GM21737 (cell line): ENCODE results near the gene RXRB.

ENCODE experiments used
- ATAC-seq: cut with Tn5 transposase; IDR thresholded peaks from one replicate; pipeline ENCODE4 v1.9.1; 2021; ENCODE audit warnings: mild to moderate bottlenecking, moderate library complexity; ENCODE audit not compliant: unreplicated experiment

Gene RXRB

DNA sequence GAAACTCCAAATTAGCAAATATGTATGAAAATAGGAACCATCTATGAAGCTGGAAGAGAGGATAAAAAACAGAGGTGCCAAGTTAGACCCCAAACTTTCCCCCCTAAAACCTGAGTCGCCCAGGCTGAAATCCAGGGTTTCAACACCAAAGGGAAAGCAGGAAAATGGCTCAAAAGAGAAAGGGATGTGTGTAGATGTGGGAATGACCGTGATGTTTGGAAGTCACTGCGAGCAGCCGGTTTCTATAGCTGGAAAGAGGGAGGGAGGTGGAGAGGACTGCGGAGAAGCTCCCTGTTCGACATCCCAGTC, 12.3 kb upstream of the RXRB start:
- ATAC-seq, result no peak

DNA sequence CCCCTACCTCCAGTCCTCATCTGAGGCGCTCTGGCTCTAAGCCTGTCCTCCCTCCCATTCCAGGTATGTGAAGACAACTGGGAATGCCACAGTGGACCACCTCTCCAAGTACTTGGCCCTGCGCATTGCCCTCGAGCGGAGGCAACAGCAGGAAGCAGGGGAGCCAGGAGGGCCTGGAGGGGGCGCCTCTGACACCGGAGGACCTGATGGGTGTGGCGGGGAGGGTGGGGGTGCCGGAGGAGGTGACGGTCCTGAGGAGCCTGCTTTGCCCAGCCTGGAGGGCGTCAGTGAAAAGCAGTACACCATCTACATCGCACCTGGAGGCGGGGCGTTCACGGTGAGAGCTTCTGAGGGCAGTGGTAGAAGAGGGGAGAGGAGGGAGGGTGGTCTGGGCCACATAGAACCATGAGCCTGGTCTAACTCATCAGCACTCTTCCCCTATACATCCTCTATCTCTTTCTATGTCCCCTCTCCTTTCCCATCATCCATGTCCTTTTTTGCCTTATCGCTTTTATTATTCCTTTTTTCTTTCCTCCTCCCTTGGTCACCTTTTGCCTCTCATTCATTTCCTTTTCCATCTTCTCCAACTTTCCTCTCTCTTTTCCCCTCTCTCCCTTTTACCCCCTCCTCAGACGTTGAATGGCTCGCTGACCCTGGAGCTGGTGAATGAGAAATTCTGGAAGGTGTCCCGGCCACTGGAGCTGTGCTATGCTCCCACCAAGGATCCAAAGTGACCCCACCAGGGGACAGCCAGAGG, 11.4 kb upstream of the RXRB start:
- ATAC-seq, result no peak

DNA sequence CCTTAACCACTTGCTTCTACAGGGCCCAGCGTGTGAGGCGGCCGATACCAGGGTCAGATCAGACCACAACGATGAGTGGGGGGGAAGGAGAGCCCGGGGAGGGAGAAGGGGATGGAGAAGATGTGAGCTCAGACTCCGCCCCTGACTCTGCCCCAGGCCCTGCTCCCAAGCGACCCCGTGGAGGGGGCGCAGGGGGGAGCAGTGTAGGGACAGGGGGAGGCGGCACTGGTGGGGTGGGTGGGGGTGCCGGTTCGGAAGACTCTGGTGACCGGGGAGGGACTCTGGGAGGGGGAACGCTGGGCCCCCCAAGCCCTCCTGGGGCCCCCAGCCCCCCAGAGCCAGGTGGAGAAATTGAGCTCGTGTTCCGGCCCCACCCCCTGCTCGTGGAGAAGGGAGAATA, 10.7 kb upstream of the RXRB start:
- no peak for ATAC-seq

DNA sequence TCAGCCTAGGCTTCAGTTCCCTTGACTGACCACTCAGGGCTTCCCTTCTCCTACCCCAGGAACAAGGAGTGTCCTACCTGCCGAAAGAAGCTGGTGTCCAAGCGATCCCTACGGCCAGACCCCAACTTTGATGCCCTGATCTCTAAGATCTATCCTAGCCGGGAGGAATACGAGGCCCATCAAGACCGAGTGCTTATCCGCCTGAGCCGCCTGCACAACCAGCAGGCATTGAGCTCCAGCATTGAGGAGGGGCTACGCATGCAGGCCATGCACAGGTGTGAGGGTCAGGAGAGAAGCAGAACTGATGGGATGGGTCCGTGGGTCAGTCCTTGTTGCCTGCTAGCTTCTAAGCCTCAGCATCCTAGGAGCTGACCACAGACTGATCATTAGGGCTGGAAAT, 9.4 kb upstream of the RXRB start:
- ATAC-seq, result no peak

DNA sequence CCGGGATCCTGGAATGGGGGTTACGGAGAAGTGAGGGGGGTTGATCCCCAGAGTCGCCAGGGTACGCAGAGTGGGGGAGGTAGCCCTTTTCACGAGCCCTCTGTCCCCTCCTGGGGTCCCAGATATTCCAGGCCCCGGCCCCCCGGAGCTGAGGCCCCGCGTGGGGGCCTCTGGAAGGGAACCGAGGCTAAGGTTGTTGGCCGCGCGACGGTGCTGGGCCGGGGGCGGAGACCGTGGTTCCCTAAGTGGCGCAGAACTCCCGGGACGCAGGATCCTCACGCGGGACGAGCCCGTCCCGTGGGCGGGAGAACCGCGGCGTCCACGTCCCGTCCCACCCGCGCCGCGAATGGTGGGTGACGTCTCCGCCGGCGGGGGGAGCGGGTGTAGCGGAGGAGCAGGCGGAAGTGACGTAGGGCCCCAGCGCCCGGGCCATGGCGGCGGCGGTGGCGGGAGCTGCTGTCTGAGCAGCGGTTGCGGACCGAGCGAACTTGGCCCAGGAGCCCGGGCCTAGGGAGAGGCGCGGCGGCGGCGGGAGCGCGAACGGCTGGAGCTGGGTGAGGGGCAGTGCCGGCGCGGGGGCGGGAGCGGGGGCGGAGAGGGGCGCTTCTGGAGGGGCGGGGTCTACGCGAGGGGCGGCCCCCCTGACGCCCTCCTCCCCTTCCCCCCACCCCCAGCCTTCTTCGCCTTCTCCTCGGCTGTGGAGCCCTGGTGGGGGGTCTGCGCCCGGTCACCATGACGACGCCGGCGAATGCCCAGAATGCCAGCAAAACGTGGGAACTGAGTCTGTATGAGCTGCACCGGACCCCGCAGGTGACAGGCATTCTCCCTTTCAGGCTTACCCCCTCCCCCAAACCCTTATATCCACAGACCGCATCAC, 7.9 kb upstream of the RXRB start, which contains the start of gene RING1:
Gene RING1 (plus strand): TSS at position 410 of the 877 bp plus-strand sequence. CDS start 323 bp downstream, at position 733.
- no peak for ATAC-seq

DNA sequence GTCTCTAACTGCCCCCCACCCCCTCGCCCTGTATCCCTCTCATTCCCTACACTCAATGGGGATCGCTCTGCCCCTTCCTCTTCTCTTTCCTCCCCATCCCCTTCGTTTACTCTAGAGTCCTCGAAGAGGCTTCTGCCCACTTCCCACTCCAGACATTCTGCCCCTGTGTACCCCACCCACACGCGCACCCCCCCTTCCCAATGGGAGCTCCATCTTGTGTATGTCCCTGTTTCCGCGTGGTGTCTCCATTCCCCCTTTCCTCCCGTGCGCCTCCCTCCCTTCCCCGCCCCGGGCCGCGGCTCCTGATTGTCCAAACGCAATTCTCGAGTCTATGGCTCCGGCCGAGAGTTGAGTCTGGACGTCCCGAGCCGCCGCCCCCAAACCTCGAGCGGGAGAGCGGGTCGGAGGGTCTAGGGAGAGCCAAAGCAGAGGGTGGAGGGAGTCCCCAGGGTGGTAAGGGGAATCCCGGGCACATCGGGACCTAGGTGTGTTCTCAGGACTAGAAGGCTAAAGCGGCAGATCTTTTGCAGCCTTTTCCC, 7.2 kb upstream of the RXRB start:
- no peak for ATAC-seq

DNA sequence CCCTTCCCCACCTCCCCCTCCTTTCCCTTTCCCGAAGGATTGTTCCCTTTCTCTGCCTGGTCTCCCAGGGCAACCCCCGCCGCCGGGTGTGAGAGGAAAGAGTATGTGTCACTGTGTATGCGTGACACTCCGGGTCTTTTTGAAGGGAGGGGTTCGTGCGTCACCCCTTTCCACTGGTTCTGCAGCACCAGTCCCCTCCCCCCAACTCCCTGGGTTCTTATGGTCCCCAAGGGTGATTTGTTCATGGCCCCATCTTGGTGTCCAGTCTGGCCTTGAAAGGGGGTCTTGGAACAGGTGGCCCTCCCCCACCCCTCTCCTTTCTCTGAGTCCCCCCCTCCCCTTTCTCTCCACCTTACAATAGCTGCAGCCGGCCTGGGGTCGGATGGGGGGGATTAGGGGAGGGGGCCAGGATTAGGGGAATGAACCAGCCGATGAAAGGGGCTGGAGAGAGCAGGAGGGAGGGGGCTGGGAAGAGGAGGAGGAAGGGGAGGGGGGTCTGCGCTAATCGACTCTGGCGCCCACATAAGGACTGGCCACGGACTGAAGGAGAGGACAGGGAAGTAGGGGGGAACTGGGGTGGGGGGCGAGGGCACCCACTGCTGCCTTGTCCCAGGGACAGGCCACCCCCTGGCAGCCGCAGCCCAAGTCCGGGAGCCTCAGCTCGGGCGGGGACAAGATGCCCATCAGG, 6.5 kb upstream of the RXRB start:
- ATAC-seq, result no peak

DNA sequence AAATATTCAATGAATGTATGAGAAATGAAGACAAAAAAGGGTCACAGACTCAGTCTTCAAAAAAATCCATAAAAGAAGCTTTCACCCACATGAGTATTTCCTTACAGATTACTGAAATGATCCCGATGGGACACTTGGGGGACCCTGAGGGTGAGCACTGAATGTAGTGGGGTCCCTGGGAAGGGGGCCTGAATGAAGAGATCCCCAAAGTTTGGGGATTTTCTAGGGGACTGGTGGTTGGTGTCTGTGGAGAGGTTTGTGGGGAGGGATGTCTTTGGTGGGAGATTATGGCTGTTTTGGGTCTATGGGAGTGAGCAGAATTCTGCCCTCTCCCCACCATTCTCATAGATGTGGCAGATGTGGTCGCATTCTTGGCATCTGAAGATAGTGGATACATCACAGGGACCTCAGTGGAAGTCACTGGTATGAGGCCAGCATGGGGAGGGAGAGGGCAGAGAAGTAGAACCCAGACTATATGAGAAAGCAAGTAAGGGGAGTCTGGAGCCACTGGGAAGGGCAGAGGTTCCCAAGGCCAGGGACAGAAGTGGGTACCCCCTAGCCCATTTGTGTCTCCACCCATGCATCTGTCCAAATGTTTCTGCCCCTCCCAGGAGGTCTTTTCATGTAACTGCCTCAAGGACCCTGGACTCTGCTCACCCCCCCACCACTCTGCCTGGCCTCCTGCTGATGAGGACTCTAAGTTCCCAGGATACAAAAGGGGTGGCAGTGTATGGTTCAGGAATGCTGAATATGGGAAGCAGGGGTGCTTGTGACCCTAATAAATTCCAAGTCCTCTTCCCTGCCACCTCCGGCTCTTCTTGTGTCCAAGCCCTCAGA, 5.8 kb upstream of the RXRB start:
- ATAC-seq, result no peak

DNA sequence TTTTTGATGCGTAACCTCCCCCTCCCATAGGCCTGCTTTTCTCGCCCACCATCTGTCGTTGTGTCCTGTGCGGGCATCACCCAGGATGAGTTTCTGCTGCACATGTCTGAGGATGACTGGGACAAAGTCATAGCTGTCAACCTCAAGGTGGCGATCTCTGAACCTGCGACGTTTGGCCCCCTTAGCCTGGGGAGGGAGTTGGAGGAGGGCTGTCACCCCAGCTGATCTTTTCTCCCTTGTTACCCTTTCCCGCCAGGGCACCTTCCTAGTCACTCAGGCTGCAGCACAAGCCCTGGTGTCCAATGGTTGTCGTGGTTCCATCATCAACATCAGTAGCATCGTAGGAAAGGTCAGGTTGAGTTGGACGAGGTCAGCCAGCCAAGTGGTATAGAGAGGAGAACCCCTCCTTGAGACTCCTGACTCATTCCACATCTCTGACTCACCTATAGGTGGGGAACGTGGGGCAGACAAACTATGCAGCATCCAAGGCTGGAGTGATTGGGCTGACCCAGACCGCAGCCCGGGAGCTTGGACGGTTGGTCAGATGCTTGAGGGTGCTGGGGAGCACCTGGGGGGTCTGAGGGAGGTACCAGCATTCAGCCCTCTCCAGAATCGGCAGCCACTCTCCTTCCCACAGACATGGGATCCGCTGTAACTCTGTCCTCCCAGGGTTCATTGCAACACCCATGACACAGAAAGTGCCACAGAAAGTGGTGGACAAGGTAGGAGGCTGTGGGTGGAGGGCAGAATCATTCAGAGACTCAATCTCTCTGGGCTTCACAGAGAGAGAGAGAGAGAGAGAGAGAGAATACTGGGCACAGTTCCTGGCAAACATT, 4.9 kb upstream of the RXRB start:
- no peak for ATAC-seq

DNA sequence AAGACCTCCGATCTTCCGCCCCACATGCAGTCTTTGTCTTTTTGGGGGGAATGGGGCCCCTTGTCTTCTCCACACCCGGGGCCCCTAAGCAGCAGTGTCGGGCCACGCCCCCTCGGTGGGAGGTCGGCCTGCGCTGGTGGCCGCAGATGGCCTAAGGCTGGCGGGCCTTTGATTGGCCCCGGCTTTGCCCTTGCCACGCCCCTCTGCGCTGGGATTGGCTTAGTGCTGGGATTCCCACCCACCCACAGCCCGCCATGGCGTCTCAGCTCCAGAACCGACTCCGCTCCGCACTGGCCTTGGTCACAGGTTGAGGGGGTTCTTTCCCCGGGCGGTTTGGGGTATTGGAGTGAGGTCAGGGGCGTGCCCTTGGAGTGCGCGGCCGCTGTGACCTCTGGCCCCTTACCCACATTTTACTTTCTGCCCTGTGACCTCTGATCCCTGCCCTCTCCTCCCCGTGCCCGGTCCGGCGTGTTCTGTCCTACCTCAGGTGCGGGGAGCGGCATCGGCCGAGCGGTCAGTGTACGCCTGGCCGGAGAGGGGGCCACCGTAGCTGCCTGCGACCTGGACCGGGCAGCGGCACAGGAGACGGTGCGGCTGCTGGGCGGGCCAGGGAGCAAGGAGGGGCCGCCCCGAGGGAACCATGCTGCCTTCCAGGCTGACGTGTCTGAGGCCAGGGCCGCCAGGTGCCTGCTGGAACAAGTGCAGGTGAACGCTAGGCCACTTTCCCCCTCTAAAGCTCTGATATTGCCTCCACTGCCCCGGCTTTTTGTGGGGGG, 4.1 kb upstream of the RXRB start, which contains the start of gene HSD17B8:
Gene HSD17B8 (plus strand): TSS at position 241 of the 776 bp plus-strand sequence. CDS start 14 bp downstream, at position 255.
- peak; percentile 44 for ATAC-seq

DNA sequence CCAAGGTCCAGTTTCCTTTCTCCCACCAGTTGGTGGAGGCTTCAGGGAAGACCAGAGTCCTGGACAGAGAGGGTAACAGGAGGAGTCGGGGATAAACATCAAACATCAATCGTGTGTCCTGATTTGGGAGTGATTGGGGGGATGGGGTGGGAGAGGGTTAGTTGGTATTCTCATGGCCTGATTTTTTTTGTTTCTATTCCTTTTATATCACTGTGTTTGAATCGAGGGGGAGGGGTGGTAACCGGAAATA, 3.6 kb upstream of the RXRB start:
- no peak for ATAC-seq

DNA sequence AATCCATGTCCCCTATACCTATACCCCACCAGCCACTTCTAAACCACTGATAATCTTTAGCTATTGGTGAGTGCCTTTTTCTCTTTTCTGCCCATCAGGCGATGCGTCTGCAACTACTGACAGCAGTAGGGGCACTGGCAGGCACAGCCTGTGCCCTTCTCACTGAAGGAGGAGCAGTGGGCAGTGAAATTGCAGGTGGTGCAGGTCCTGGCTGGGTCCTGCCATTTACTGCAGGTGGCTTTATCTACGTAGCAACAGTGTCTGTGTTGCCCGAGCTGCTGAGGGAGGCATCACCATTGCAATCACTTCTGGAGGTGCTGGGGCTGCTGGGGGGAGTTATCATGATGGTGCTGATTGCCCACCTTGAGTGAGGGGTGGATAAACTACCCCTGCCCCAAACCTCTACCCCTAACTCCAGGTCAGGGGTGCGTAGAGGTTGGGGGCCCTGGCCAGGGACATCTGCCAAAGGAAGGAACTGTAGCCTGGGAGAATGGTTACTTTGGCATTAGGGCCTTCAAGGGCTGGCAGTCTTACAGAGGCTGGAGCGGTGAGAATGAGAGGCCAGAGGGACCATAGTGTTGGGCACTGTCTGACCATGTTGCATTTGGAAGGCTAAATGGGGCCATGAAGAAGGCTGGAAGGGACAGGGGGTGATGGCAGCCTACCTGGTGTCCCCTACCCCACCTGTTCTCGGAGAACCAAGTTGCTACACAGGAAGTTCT, 3.1 kb upstream of the RXRB start:
- ATAC-seq, result no peak

DNA sequence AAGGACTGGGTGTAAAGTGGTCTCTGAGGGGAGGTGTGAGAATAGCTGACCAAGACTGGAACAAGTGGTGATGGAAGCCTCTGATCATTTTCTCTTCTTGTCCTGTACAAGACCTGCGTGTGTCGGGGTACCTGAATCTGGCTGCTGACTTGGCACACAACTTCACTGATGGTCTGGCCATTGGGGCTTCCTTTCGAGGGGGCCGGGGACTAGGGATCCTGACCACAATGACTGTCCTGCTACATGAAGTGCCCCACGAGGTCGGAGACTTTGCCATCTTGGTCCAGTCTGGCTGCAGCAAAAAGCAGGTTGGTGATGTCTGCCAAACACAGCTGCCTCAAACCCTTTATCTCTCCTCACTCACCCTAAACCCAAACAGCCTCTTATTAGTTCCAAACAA, 2.3 kb upstream of the RXRB start:
- ATAC-seq, result no peak

DNA sequence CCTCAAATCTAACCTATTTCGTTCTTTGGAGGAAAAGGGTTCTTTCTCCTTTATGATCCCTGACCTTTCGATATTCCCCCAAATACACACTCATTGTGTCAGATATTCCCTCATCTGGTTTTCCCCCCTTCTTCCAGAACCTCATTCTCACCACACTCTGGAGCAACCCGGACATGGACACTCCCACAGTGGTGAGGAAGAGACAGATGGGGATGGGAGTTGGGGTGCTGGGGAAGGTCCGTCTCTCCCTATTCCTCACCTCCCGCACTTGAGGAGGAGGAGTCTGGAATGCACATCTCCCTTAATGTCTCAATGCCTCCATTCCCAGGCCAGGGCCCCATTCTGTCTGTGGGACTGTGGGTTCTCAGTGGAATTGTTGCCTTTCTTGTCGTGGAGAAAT, 1.5 kb upstream of the RXRB start:
- no peak for ATAC-seq

DNA sequence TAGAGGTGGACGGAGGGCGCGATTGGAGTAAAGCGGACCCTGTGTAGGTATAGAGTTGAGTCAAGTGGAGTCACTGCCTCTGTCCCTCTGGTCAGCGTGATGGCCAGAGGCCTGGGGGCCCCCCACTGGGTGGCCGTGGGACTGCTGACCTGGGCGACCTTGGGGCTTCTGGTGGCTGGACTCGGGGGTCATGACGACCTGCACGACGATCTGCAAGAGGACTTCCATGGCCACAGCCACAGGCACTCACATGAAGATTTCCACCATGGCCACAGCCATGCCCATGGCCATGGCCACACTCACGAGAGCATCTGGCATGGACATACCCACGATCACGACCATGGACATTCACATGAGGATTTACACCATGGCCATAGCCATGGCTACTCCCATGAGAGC, 681 bp upstream of the RXRB start:
- no peak for ATAC-seq

DNA sequence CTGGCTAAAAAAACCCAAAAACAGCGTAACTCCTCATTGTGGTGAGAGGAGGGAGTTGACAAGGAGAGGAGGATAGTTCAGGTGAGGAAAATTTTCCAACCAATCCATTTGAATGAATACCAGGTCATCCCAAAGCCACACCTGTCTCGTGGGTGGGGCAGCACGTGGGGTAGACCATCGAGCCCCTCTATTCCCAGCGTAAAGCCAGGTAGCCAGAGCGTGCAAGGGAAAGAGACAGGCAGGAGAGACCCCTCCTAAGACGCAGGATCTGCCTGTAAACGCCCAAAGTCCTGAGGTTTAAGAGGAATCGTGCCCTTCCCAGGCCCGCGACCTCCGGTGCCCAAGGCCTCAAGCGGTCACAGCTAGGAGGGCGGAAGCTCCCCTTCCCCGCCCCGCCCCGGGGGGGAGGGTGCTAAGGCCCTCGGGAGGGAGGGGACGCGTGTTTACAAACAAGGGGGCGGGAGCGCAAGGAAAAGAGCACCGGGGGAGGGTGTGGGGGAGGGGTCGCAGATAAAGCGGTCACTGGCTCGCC, 712 bp downstream of the RXRB start:
- peak; percentile 33 for ATAC-seq

DNA sequence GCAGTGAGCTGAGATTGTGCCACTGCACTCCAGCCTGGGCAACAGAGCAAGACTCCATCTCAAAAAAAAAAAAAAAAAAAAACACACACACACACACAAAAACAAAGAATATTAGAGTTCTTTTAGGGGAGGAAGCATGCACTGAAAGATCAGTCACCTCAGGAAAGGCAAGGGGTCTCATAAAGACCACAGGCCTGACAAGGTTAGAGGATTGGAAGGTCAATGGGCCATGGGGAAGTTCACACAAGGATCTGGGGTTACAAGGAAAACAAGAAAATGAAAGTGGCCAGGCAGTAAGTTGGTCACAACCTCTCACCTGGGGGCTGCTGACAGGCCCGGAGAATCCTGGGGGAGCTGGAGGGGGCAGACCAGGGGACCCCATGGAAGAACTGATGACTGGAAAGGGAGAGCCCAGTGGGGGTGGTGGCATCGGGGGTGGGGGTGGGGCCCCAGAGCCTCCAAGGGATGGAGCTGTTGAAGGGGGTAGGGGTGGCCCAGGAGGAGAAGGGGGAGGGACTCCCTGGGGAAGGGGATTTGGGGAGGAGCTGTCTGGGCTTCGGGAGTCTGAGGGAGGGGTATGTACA, 1.5 kb downstream of the RXRB start:
- no peak for ATAC-seq
